T follicular helper cell (primary cell): ENCODE results near the gene CBLN3.

ENCODE experiments used
- DNase-seq: peaks from one replicate; pipeline ENCODE4 v3.0.0-alpha.2; 2020; ENCODE audit warnings: low read depth

The CBLN3 gene

DNA sequence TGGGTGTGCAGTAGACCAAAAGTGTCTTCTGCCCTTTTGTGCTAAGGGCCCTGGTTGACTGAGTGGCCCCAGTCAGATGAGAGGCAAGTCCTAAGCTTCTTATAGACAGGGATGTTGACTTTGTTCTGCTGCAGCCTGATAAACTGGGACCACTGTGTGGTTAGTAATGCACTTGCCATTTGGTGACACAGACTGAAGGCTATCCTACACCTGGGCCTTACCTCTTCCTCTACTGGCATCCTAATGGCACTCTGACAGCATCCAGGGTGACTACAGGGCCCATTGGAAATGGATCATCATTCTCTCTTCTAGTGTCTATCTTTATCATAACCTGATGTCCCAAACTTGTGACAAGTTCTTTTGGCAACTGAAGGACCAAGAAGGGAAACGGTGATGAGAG, 9.8 kb upstream of the CBLN3 start:
- no peak for DNase-seq

DNA sequence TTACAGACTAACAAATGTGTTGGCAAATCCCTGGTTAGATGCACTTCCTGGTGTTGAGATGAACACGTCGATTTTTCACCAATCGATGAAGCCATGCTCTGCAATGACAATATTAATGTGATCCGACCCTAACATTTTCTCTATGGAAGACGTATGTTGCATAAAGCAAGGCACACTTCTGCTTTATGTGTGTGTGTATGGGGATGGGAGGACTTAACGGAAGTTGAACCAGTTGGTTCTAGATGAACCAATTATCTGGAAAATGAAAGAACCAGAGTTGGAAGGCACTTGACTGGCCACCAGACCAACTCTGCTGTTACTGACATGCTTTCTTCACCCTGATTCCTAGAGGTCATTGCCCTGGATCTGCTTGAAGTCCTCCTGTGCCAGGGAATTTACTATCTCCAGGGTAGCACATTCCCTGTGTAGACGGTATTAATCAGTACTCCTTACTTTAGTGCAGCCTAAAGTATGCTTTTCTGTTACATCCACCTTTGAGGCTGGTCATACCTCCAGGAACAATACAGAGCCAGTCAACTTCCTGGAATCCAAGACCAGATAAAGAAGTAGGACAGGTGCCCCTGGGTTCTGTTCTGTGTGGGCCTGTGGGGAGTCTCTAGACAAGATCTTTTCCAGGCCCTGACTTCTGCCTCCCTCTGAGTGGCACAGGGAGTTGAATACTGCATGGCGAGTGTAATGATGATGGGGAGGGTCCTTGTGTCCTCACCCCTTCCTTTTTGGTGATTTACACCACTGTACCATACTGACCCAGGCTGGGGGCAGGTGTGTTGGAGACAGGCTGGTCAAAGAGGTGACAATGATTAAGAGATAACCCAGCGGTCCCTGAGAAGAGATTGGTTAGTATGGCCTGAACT, 9.0 kb upstream of the CBLN3 start:
- no peak for DNase-seq

DNA sequence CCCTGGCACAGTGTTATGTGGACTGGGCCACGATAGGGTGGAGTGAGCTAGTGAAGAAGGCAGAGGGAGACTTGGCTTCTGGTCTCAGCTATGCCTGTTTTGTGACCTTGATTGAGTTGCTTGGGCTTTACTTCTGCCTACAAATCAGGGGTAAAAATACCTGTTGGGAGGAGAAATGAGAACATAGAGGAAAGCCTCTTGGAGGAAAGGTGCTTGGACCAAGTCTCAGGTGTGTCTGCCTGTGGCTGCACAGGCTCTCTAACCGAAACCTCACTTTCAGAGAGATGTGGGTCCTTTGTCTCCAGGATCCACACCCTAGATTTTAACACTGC, 8.2 kb upstream of the CBLN3 start:
- no peak for DNase-seq

DNA sequence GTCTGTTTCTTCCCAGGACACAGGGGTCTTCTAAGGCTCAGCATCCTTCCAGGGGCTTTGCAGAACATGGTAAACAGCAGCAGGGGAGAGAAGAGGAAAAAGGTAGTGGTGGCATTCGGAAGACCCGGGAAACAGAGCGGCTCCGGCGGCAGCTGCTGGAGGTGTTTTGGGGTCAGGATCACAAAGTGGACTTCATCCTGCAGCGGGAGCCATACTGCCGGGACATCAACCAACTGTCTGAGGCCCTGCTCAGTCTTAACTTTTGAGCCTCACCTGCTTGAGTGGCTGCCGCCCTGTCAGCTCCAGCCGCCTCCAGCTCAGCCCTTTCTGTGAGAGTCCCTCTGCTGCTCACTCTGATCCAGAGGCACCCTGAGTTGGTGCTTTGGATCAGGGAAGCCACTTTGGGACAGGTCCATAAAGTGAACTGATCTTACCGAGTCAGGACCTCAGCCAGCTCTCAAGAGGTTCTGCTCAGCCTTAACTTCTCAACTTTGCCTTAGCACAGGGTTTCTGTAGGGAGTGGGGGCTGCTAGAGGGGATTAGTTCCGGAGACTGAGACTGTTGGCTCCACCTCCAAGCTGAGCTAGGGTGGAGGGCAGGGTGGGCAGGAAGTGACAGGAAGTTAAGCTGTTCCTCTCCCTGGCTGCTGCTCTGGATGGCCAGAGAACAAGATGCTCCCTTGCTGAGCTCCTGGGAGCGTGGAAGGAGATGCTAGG, 7.7 kb upstream of the CBLN3 start:
- no peak for DNase-seq

DNA sequence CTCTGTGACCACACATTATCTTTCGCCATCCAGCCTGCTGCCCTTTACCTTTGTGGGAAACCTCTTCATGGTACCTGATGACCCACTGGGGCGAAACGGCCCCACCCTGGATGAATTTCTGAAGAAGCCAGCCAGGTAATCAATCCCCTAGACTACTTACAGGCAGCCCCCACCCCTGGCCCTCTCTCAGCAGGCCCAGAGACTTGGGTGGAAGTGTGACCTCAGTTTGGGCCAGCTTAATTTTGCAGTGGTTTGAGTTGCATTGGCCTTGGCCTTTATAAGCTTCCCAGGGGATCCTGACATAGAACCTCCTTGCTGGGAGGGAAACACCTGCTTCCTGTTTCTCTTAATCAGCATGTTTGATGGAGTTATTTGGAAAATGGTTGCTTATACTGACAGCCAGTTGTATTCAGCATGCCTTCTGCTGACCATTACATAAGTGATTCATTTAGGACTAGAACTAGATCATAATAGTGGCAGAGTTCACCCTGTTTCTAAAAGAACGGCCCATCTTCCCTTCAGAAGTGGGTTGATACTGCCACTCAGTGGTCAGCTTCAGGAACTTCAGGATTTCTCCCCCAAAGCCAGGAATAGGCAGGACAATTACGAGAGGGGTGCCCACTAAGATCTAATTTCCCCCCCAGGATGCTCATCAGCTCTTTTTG, 7.0 kb upstream of the CBLN3 start:
- no peak for DNase-seq

DNA sequence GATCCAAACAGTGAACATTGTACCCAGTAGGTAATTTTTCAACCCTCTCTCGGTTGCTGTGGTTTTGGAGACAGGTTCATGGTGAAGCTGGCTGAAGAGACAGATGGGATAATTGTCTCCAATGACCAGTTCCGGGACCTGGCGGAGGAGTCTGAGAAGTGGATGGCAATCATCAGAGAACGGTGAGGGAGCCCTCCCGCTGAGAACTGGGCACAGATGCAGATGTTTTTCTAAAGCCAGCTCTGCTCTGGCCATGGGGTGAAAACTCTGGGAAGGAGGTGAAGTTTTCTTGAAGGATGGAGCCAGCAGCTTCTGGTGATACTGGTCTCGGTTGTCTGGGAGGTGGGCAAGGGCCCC, 6.5 kb upstream of the CBLN3 start:
- DNase-seq, result no peak

DNA sequence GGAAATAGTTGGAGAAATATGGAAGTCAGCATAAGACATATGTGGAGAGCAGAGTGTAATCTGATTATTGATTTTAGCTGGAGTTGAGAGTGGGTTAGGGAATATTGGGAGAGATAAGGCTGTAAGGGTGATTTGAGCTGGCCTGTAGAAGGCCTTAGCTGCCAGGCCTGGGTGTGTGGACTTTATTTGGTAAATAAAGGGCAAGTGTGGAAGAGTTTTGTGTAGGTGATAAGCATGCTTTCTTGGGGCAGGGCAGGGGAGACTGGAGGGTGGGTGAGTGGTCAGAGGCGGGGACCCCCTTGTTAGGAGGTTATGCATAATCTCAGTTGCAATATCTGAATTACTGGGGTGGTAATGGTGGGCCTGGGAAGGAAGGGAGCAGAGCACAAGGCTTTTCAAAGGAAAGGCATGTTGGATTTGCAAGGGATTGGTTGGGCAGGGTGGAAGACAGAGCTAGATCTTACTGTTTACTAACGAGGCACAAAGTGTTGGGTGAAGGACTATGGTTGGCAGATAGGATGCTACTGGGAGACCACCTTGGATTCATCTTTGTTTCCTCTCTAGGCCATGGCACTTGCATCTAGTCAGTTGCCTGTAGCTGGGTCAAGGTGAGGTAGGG, 5.8 kb upstream of the CBLN3 start:
- DNase-seq, result no peak

DNA sequence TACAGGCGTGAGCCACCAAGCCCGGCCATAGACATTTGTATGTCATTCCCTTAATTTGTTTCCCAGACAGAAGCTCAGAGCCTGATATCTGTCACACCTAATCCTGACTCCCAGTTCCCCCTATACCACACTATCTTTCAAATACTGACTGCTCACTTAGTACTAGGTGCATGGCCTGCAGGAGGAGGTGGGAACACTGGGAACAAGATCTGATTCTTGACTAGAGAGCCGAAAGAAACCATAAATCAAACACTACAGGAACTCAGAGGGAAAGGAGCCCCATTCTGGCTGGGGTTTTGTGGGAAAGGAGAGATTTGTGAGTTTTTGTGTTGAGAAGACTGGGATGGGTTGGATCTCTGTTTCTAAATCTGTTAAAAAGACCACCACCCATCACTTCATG, 5.2 kb upstream of the CBLN3 start:
- DNase-seq, result no peak

DNA sequence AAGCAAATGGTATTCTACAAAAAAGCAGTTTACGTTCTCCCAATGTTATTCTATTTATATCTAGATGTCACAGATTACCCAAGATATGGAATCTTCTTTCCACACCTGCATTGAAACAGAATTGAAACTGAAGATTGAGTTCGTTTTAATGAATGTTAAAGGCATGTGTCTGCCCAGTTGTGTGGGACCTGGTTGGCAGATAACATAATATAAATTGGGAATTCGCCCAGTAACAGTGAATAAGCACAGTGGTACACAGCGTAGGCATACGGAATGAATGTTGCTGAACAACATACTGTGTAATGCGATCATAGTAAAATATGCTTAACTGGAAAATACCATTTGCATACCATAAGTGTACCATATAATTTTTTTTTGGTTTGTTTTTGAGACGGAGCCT, 4.6 kb upstream of the CBLN3 start:
- DNase-seq, result no peak

DNA sequence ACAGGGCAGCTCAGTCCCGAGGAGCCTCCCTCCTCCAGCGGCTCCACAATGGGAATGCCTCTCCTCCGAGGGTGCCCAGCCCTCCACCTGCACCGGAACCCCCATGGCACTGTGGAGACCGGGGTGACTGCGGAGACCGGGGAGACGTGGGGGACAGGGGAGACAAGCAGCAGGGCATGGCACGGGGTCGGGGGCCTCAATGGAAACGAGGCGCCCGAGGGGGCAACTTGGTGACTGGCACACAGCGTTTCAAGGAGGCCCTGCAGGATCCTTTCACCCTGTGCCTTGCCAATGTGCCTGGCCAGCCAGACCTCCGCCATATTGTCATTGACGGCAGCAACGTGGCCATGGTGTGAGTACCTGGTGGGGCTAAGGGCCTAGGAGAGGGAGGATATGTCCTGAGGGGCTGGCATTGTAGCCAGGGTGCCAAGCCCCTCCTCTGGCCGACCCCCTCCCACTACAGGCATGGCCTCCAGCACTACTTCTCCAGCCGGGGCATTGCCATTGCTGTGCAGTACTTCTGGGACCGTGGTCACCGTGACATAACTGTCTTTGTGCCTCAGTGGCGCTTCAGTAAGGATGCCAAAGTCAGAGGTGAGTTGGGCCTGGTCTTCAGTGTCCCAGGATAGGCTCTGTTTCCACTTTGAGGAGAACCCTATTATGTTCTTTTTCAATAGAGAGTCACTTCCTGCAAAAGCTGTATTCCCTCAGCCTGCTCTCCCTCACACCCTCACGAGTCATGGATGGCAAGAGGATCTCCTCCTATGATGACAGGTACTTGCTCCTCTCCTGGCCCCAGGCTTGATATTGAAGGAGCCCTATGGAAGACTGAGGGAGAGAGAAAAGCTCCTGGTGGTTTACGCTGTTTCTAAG, 3.0 kb upstream of the CBLN3 start:
- no peak for DNase-seq

DNA sequence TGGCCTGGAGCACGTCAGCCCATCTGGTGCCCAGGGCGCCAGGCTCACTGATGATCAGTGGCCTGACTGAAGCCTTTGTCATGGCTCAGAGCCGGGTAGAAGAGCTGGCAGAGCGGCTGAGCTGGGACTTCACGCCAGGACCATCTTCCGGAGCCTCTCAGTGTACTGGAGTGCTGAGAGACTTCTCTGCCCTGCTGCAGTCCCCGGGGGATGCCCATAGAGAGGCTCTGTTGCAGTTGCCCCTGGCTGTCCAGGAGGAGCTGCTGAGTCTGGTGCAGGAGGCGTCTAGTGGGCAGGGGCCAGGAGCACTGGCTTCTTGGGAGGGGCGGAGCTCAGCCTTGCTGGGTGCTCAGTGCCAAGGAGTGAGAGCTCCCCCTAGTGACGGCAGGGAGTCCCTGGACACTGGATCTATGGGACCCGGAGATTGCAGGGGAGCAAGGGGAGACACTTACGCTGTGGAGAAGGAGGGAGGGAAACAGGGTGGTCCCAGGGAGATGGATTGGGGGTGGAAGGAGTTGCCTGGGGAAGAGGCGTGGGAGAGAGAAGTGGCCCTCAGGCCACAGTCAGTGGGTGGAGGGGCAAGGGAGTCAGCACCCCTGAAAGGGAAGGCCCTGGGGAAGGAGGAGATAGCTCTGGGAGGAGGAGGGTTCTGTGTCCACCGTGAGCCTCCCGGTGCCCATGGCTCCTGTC, 2.2 kb upstream of the CBLN3 start:
- peak; percentile 82 for DNase-seq

DNA sequence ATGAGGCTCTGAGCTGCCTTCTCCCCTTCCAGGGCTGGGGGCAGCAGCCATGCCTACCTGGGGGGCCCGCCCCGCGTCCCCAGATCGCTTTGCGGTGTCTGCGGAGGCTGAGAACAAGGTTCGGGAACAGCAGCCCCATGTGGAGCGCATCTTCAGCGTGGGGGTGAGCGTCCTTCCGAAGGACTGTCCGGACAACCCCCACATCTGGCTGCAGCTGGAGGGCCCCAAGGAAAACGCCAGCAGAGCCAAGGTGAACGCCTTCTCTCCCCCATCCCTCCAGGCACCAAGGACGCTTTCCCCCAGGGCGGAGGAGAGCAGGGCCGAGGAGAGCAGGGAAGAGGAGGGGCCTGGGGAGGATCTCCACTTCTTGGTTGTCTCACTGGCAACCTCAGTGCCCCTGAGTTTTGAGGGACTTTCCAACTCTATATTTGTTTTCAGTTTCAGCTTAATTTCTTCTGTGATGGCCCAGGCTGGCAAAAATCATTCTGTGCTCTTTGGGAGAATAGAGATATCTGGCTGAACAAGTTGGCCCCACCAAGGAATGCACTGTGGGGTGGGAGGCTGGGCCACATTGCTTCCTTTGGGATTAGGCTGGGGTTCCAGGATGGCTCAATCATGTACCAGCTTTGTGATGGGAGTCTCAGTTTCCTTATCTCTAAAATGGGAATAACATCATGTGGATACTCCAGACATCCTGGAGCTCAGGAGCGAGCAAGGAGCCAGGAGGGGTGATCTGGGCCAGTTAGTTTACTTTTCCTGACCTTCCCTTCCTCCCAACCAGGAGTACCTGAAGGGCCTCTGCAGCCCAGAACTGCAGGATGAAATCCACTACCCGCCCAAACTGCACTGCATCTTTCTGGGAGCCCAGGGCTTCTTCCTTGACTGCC, 1.5 kb upstream of the CBLN3 start:
- DNase-seq, result peak; percentile 25

DNA sequence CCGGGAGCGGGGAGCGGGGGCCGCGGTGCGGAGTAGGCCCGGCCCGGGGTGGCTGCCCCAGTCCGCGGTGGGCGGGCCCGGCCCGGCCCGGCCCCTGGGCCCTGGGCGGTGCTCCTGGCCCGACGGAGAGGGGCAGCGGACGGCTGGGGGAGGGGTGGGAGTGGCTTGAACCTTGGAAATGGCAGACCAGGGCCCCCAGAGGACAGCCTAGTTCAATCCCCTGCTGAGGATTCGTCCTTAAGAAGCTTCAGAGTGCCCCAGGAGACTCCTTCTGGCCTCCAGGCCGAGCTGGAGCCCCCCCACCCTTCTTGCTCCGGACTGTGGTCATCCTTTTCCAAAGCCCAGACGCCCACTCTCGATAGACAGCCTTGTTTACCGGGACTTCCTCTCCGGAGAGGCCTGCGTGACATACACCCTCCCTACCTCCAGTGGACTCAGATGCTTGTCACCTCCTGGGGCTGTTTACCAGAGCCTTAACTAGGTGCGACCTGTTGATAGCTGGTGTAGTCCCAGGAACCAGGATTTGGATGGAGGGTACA, 744 bp upstream of the CBLN3 start:
- DNase-seq, result no peak

DNA sequence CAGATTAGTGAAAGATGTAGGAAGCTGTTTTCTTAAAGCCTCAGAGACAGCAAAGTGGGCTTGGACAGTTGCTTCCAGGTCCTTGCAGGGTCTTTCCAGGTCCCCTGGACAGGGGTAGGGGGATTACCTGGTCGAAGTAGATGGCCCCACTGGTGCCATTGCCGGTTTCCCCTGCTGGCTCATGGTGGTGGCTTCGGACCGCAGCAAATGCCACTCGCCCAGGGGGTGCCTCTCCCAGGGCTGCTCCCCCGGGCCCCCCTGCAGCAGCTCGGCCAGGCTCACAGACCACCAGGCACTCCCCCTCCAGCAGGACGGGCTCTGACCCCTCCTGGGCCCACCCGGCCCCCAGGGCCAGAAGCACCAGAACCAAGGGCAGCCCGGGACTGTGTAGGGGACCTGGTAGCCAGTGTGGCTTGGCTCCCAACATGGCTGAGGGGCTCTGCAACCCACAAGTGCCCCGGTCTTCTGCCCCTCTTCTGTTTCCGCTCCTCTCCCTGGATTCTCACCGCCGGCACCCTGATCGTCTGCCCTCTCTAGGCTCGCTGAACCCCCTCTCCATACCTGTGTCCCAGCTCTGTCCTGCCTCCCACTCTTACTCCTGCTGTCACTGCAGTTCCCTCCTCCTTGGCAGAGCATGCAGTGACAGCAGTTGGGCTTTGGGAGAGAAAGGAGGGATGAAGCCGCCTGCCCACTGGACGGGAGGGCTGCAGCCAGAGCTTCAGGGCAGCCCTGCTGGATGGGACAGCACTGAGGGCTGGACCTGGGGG, 657 bp downstream of the CBLN3 start:
- DNase-seq, result no peak

DNA sequence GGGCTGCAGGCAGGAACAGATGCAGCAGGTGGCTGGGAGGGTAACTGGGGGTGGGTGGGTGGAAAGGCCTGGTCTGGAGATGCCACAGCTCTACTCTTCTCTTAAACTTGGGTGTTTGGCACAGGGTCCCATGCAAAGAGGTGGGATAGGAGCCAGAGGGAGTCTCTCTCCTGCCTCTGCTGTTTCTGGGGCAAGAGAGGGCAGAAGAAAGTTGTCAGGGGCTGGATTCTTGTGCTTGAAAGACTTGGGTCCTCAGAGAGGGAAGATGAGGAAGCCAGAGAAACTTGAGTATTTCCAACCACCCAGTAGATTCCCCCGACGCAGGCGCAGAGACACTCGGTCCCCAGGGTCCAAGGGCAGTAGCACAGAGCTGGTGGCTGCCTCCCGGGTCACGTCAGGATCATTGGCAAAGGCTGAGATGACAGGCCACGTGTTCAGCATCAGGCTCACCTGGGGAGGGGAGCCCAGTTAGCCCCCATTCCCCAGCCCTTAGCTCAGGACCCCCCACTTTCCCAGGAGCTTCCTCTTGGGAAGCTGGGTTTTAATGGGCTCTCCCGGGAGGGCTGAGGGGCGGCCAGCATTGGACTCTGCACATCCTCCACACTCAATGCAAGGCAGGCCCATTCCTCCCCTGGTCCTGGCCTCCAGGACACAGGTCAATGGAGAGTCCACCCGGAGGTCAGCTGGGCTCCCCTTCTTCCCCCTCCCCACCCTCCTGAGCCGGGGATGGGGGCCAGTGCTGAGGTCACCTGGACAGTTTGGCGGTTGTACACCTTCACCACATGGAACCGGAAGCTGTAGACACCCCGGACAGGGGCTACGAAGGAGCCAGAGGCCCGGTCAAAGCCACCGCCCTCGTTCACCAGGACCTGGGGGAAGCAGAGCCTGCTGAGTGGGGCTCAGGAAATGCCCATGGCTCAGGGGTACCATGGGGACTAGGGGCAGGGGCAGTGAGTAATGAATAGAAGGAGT, 1.6 kb downstream of the CBLN3 start:
- DNase-seq, result no peak

DNA sequence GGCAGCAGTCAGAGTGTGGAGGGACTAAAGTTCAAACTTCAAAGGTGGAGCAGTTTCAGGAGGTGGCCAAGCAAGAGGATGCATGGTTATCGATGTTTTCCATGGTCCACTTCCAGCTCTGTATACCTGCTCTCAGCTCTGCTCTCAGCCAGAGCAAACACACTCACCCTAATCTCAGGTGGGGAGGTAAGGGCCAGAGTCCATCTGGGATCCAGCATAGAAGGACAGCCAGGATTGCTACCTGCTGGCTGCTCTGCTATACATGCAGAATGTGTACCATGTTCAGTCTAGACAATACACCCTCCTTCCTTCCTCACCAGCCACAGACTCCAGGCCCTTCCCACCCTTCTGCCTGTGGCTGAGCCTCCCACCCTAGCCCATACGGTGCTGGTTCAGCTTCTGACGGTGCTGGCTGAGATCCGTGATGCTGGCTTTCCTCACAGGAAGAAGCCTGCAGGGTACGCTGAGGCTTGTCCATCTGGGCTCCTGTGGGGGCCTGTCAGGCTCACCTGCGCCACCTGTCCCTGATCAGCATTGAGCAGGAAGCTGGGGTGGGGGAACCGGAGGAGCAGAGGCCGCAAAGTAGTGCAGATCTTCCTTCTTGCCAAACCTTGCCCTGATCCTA, 2.4 kb downstream of the CBLN3 start:
- no peak for DNase-seq

DNA sequence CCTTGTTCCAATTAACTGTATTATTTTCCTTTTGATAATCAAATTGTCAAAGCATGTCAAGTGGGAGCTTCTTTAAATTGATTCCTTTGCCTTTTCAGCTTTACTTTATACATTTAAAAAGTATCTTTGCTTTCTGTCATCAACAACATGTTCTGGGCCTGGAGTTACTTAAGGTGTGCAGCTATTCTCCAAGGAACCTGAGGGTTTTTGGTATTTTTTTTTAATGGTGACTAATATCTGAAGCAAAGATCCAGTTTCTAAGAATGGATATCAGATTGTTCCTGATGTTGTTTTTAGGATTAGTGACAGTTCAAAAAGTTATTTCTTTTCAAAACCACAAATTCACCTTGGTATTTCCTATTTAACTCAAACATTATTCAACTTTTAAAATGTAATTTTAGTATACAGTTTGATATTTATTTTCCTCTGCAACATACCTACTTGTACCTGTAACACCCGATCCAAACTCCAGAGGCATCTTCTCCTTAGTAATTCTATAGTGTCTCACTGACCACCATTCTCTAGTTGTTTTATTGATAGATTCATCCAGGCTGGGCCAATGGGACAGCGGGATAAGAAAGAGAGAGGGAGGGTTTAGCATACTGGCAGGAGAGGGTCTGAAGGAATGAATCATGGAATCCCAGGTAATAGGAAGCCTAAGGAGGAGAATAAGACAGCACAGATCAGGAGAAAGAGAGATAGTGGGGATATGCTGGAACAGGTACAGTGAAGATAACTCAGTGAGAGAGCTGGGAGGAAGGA, 3.1 kb downstream of the CBLN3 start:
- DNase-seq, result no peak
